Ascending aorta (tissue), 2 donors: ENCODE measurements around the gene TMEM139. TPM values are rescaled to one million over a fixed set of nuclear protein-coding genes. Genes with fewer than 3 reads are reported as not detected.

Source experiments
- DNase-seq, 2 donors: peaks; one replicate each; pipeline ENCODE4 v3.0.0-alpha.2; 2019; ENCODE audit warnings: low spot score in 2 of 2
- H3K27ac ChIP-seq, 2 donors: fragments of 200-600 bp; sonication (generic); one replicate each; pipeline ENCODE4 v1.5.1; 2016 to 2017; ENCODE audit warnings: mild to moderate bottlenecking in 1 of 2
- H3K27me3 ChIP-seq: fragments of 200-600 bp; sonication (generic); one replicate; pipeline ENCODE4 v1.5.1; 2017
- H3K36me3 ChIP-seq, 2 donors: fragments of 200-600 bp; sonication (generic); one replicate each; pipeline ENCODE4 v1.5.1; 2016
- H3K4me1 ChIP-seq, 2 donors: fragments of 200-600 bp; sonication (generic); one replicate each; pipeline ENCODE4 v1.5.1; 2016 to 2017; ENCODE audit warnings: mild to moderate bottlenecking in 1 of 2
- H3K4me3 ChIP-seq, 2 donors: fragments of 200-600 bp; sonication (generic); one replicate each; pipeline ENCODE4 v1.5.1; 2016 to 2017; ENCODE audit warnings: mild to moderate bottlenecking in 1 of 2
- H3K9me3 ChIP-seq, 2 donors: fragments of 200-600 bp; sonication (generic); one replicate each; pipeline ENCODE4 v1.5.1; 2016
- intact Hi-C: fragments of 100-400 bp; cut with DNase I; formaldehyde crosslinking; loops from one replicate; pipeline ENCODE4 v1.15.1; 2023
- total RNA-seq: library from RNA; depleted of rRNA; stranded (reverse); fragments of >200 nt; gene quantifications from one replicate; pipeline ENCODE4 v1.1.0, GENCODE V29; 2016
- TF ChIP-seq, protein P1 (sequence below), 3 experiments: fragments of 200-600 bp in 2 of 3; fragments of 450-650 bp in 1 of 3; sonication (generic) in 2 of 3; IDR thresholded peaks; one replicate each; pipeline ENCODE4 v1.5.1; 2016 to 2019; ENCODE audit warnings: antibody characterized with exemption in 3 of 3, mild to moderate bottlenecking in 1 of 3, moderate library complexity in 1 of 3

The TMEM139 gene
- total RNA-seq, 1 donor from 2014 or later: 11.5 TPM

DNA sequence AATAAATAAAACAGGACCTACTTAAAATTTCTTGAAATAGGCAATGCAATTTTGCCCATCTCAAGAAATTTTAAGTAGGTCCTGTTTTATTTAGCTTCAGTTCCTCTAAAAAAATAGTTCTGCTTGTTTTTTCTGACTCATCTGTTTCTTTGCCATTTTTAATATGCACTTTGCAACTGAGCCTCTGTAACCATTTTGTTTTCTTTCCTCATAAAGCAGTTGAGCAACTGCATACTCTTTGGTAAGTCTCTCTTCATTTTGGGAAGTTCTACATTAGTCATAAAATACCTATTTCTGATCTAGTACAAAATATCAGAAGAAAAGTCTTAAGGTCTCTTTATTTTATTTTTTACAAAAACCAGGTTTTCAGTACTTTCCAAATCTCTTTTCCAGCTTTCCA, 44.9 kb upstream of the TMEM139 start:
- TF ChIP-seq, protein P1, sequence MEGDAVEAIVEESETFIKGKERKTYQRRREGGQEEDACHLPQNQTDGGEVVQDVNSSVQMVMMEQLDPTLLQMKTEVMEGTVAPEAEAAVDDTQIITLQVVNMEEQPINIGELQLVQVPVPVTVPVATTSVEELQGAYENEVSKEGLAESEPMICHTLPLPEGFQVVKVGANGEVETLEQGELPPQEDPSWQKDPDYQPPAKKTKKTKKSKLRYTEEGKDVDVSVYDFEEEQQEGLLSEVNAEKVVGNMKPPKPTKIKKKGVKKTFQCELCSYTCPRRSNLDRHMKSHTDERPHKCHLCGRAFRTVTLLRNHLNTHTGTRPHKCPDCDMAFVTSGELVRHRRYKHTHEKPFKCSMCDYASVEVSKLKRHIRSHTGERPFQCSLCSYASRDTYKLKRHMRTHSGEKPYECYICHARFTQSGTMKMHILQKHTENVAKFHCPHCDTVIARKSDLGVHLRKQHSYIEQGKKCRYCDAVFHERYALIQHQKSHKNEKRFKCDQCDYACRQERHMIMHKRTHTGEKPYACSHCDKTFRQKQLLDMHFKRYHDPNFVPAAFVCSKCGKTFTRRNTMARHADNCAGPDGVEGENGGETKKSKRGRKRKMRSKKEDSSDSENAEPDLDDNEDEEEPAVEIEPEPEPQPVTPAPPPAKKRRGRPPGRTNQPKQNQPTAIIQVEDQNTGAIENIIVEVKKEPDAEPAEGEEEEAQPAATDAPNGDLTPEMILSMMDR (IDR thresholded peaks at IDR 0.05): no peak
- intact Hi-C loops: loop anchor here (2.0 to 5.0 kb wide), 3 partner anchors 47 to 177 kb away; partner anchors contain the start of gene CASP2
- Histone ChIP-seq H3K4me1 (no peaks in the 10 kb centered on the region), H3K27me3 (no peaks in the 10 kb centered on the region), H3K4me3 (no peak overlapping the region), H3K9me3 (no peaks in the 10 kb centered on the region), H3K27ac (no peak overlapping the region), H3K36me3 (no peaks in the 10 kb centered on the region)
- DNase-seq: no peak

DNA sequence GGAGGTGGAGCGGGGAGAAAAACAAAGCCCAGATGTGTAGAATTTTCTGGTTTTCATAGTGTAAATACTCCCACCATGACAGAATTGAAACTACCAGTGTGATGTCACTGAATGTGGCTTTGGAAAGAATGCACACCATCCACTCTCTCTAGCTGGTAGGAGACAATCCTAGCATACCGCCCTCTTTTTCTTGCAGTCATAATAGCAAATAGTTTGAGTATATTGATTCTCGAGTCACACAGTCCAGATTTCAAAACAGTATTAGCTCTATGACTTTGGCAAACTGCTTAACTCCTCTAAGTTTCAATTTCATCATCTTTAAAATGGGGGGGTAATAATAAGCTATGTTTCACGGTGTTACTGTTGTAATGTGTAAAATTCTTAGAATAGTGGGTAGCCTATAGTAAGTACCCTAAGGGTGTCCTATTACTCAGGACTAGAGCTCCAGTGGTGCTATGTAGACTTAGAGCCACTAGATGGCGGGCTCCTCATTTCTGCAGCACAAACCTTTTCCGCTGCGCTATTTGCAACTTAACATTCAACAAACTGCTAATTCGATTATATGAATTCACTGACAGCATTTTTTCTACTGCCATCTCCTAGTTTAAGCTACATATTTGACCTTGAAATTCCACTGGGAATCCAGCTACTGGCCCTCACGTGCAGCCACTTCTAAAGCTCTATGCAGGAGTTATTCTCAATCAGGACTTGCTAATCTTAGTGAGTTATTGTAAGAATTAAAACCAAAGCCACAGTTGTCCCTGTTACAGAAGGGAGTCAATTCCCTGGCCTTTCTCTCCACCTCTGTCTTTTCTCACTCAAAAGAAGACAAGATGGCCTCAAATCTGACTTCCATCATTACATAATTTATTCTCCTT, 44.2 kb upstream of the TMEM139 start:
- Histone ChIP-seq H3K9me3 (no peaks in the 10 kb centered on the region), H3K4me1 (no peaks in the 10 kb centered on the region), H3K4me3 (no peak overlapping the region), H3K36me3 (no peaks in the 10 kb centered on the region), H3K27me3 (no peaks in the 10 kb centered on the region), H3K27ac (no peak overlapping the region)
- TF ChIP-seq, protein P1 (IDR thresholded peaks at IDR 0.05): peak; percentile 60 to 91 (median 83)
- intact Hi-C loops: loop anchor here (2.0 to 5.0 kb wide), 3 partner anchors 47 to 176 kb away; partner anchors contain the start of gene CASP2
- DNase-seq: peak in 1 of 2 donors; percentile 78

DNA sequence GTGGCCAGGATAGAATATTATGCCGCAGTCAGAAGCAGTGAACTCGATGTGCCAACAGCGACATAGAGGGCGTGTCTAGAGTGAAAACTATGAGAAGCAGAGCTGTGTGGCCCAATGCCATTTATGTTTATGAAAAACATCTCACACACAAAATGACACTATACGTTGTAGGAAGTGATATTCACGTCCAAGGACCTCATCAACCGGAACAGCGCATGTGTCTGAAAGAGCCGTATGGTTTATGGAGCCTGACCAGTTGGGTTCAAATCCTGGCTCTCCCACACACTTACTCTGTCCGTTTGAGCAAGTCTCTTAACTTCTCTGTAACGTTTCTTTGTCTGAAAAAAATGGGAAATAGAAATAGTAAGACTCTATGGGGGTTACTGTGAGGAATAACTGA, 42.5 kb upstream of the TMEM139 start:
- no peaks in the 10 kb centered on the region for H3K4me1 ChIP-seq
- no peak overlapping the region for H3K4me3 ChIP-seq
- TF ChIP-seq, protein P1 (IDR thresholded peaks at IDR 0.05): no peak
- no peaks in the 10 kb centered on the region for H3K36me3 ChIP-seq
- no peaks in the 10 kb centered on the region for H3K27me3 ChIP-seq
- DNase-seq: no peak
- H3K9me3 ChIP-seq: no peaks in the 10 kb centered on the region
- intact Hi-C loops: loop anchor here (5.0 kb wide), 1 partner anchor 45 kb away; the partner anchor contains the start of gene CASP2
- H3K27ac ChIP-seq: no peak overlapping the region

DNA sequence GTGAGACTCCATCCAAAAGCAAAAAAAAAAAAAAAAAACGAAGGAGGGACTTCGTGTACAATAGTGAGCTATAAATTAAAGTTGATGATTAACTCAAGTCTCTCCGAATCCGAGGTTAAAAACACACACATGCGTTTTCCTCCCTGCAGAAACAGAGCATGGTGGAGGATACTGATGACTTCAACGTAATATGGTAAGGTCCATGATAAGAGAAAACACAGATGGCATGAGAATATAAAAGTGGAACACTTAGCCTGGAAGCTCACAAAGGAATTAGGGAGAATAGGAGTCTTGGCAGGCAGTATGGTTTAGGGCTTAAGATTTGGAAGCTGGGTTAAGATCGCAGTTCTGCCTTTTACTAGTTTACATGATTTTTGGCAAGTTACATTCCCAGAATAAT, 41.6 kb upstream of the TMEM139 start:
- Histone ChIP-seq H3K4me1 (no peaks in the 10 kb centered on the region), H3K36me3 (no peaks in the 10 kb centered on the region), H3K27me3 (no peaks in the 10 kb centered on the region), H3K9me3 (no peaks in the 10 kb centered on the region), H3K4me3 (no peak overlapping the region), H3K27ac (no peak overlapping the region)
- DNase-seq: no peak
- intact Hi-C loops: loop anchor here (5.0 kb wide), 1 partner anchor 44 kb away; the partner anchor contains the start of gene CASP2
- TF ChIP-seq, protein P1 (IDR thresholded peaks at IDR 0.05): no peak

DNA sequence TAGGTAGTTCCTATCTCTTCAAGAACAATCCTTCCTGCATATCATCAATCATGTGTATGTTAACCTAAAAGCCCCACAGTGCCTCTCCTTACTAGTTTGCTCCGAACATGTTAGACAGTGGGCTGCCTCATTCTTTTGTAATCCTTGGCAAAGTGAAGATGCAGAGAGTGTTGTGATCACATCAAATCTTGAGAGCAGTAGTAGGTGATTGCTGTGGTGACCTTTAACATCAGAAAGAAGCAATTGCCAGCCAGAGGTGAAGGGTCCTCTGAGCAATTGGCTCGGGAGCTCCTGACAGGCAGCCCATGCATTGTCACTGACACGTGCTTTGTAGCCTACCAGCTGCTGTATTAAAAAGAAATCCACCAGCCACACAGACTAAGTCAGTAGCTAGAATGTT, 41.1 kb upstream of the TMEM139 start:
- H3K36me3 ChIP-seq: no peaks in the 10 kb centered on the region
- H3K4me3 ChIP-seq: no peak overlapping the region
- H3K27me3 ChIP-seq: no peaks in the 10 kb centered on the region
- intact Hi-C loops: loop anchor here (5.0 kb wide), 1 partner anchor 44 kb away; the partner anchor contains the start of gene CASP2
- no peak overlapping the region for H3K27ac ChIP-seq
- TF ChIP-seq, protein P1 (IDR thresholded peaks at IDR 0.05): no peak
- DNase-seq: no peak
- no peaks in the 10 kb centered on the region for H3K4me1 ChIP-seq
- H3K9me3 ChIP-seq: no peaks in the 10 kb centered on the region
